Sigmoid colon (tissue), 4 donors: ENCODE results near the gene SLC2A13.

Experiments
- EP300 ChIP-seq, 4 donors: sonication (generic); formaldehyde crosslinking; IDR thresholded peaks; one replicate each; pipeline ENCODE4 v1.6.1; 2017; ENCODE audit warnings: antibody characterized with exemption in 4 of 4
- POLR2AphosphoS5 ChIP-seq, 4 donors: sonication (generic); formaldehyde crosslinking; IDR thresholded peaks; one replicate each; pipeline ENCODE4 v1.6.1; 2017; ENCODE audit warnings: antibody characterized with exemption in 4 of 4
- TF ChIP-seq, protein P1 (sequence below), 4 experiments: fragments of 450-650 bp in 3 of 4; fragments of 200-600 bp in 1 of 4; IDR thresholded peaks; one replicate each; pipeline ENCODE4 v1.5.1; 2016 to 2019; ENCODE audit warnings: antibody characterized with exemption in 4 of 4, mild to moderate bottlenecking in 3 of 4, moderate library complexity in 2 of 4

DNA sequence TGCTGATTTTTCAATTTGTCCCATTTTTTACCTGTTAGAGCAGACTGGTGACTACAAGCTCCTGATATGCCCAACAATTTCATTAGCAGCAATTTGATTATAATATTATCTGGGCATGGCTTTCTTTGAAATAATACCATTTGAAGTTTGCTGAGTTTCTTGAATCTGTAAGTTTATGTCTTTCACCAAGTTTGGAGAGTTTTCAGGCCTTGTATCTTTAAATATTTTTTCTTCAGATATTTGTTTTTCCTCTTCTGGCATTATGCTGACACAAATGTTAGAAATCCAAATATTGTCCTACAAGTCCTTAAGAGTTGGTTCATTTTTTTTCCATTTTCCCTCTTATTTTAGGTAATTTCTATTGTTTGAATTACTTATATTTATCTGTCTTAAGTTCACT is 30.4 kb downstream of the SLC2A13 start:
- TF ChIP-seq, protein P1, sequence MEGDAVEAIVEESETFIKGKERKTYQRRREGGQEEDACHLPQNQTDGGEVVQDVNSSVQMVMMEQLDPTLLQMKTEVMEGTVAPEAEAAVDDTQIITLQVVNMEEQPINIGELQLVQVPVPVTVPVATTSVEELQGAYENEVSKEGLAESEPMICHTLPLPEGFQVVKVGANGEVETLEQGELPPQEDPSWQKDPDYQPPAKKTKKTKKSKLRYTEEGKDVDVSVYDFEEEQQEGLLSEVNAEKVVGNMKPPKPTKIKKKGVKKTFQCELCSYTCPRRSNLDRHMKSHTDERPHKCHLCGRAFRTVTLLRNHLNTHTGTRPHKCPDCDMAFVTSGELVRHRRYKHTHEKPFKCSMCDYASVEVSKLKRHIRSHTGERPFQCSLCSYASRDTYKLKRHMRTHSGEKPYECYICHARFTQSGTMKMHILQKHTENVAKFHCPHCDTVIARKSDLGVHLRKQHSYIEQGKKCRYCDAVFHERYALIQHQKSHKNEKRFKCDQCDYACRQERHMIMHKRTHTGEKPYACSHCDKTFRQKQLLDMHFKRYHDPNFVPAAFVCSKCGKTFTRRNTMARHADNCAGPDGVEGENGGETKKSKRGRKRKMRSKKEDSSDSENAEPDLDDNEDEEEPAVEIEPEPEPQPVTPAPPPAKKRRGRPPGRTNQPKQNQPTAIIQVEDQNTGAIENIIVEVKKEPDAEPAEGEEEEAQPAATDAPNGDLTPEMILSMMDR (IDR thresholded peaks at IDR 0.05): no peak
- TF ChIP-seq POLR2AphosphoS5 (IDR thresholded peaks at IDR 0.05): no peak
- TF ChIP-seq EP300 (IDR thresholded peaks at IDR 0.05): no peak
